HepG2 (cell line): ENCODE measurements around the gene MRPL18. TPM values are rescaled to one million over a fixed set of nuclear protein-coding genes. Genes with fewer than 3 reads are reported as not detected.

ENCODE experiments used
- AGO1 ChIP-seq: fragments of 200-400 bp; formaldehyde crosslinking; IDR thresholded peaks from 2 replicates; pipeline ENCODE4 v1.6.1; 2017; ENCODE audit warnings: mild to moderate bottlenecking, low read depth, low read length, moderate library complexity; ENCODE audit not compliant: poor library complexity, severe bottlenecking
- HIVEP1 ChIP-seq: sonication (generic); formaldehyde crosslinking; IDR thresholded peaks from 2 replicates; pipeline ENCODE4 v1.4.0; 2020; ENCODE audit warnings: mild to moderate bottlenecking, missing genetic modification reagents
- IRF2 ChIP-seq: IDR thresholded peaks from 2 replicates; pipeline ENCODE4 v1.6.1; 2018; ENCODE audit warnings: missing genetic modification reagents, missing compliant biosample characterization
- RCOR2 ChIP-seq: IDR thresholded peaks from 2 replicates; pipeline ENCODE4 v1.6.1; 2016; ENCODE audit warnings: missing biosample characterization, missing genetic modification reagents
- REL ChIP-seq: sonication (generic); formaldehyde crosslinking; conservative IDR thresholded peaks from 2 replicates; pipeline ENCODE4 v1.8.0; 2022; ENCODE audit warnings: mild to moderate bottlenecking, missing genetic modification reagents, moderate library complexity
- REPIN1 ChIP-seq: sonication (generic); formaldehyde crosslinking; IDR thresholded peaks from 2 replicates; pipeline ENCODE4 v1.8.0; 2022; ENCODE audit warnings: missing genetic modification reagents, low read depth, mild to moderate bottlenecking, borderline replicate concordance
- STAG1 ChIP-seq: sonication (generic); formaldehyde crosslinking; IDR thresholded peaks from 2 replicates; pipeline ENCODE4 v1.4.0; 2020; ENCODE audit warnings: missing genetic modification reagents
- TARDBP ChIP-seq: sonication (generic); formaldehyde crosslinking; IDR thresholded peaks from 2 replicates; pipeline ENCODE4 v1.8.0; 2022; ENCODE audit warnings: mild to moderate bottlenecking, missing genetic modification reagents
- ZFP36L2 ChIP-seq: sonication (generic); formaldehyde crosslinking; IDR thresholded peaks from 2 replicates; pipeline ENCODE4 v1.4.0; 2020; ENCODE audit warnings: missing genetic modification reagents
- ZNF317 ChIP-seq: sonication (generic); formaldehyde crosslinking; IDR thresholded peaks from 2 replicates; pipeline ENCODE4 v1.5.0; 2020; ENCODE audit warnings: mild to moderate bottlenecking, missing genetic modification reagents
- ZNF549 ChIP-seq: sonication (generic); formaldehyde crosslinking; IDR thresholded peaks from 2 replicates; pipeline ENCODE4 v1.5.0; 2020; ENCODE audit warnings: missing genetic modification reagents
- ZNF75D ChIP-seq: sonication (generic); formaldehyde crosslinking; IDR thresholded peaks from 2 replicates; pipeline ENCODE4 v1.8.1; 2023; ENCODE audit warnings: missing genetic modification reagents, mild to moderate bottlenecking, borderline replicate concordance
- ZSCAN25 ChIP-seq: sonication (generic); formaldehyde crosslinking; IDR thresholded peaks from 2 replicates; pipeline ENCODE4 v1.8.0; 2022; ENCODE audit warnings: mild to moderate bottlenecking, missing genetic modification reagents
- polyA plus RNA-seq, 8 experiments: library from polyadenylated mRNA; depleted of rRNA in 3 of 8; stranded (reverse) in 7 of 8; unstranded in 1 of 8; fragments of >200 nt; fragmentation: Illumina TruSeq in 4 of 8; extraction: Trizol in 4 of 8; gene quantifications; 2 replicates each; pipeline versions ENCODE4 v1.2.1 to v1.2.3, GENCODE V29; 2011 to 2016; ENCODE audit warnings: low read depth in 4 of 8, missing spikeins in 1 of 8, mixed read lengths in 1 of 8; ENCODE audit not compliant: insufficient read depth in 1 of 8
- total RNA-seq, 5 experiments: library from RNA; depleted of rRNA; stranded (reverse); fragments of >200 nt; fragmentation: Illumina TruSeq; extraction: Trizol; gene quantifications; 2 replicates each; pipeline ENCODE4 v1.2.3, GENCODE V29; 2016; ENCODE audit warnings: low read depth in 1 of 5
- TF ChIP-seq, protein P1 (sequence below): sonication (generic); formaldehyde crosslinking; IDR thresholded peaks from 2 replicates; pipeline ENCODE4 v1.5.0; 2020; ENCODE audit warnings: mild to moderate bottlenecking, missing genetic modification reagents
- TF ChIP-seq, protein P2 (sequence below): sonication (generic); formaldehyde crosslinking; IDR thresholded peaks from 2 replicates; pipeline ENCODE4 v1.8.1; 2023; ENCODE audit warnings: mild to moderate bottlenecking, moderate library complexity, missing genetic modification reagents
- TF ChIP-seq, protein P3 (sequence below), 2 experiments: sonication (generic) in 1 of 2; formaldehyde crosslinking in 1 of 2; IDR thresholded peaks; 2 replicates each; pipeline versions ENCODE4 v1.4.0 to v1.6.1; 2018 to 2020; ENCODE audit warnings: missing genetic modification reagents in 2 of 2, borderline replicate concordance in 1 of 2, low read depth in 1 of 2, mild to moderate bottlenecking in 1 of 2, missing biosample characterization in 1 of 2
- TF ChIP-seq, protein P4 (sequence below): sonication (generic); formaldehyde crosslinking; IDR thresholded peaks from 2 replicates; pipeline ENCODE4 v1.5.0; 2020; ENCODE audit warnings: missing genetic modification reagents

Gene MRPL18
- total and polyA plus RNA-seq, 2 of the 13 experiments (the other 11 are each of a cell fraction or from before 2014, with no cell fraction given), result 85.6 to 176 TPM

DNA sequence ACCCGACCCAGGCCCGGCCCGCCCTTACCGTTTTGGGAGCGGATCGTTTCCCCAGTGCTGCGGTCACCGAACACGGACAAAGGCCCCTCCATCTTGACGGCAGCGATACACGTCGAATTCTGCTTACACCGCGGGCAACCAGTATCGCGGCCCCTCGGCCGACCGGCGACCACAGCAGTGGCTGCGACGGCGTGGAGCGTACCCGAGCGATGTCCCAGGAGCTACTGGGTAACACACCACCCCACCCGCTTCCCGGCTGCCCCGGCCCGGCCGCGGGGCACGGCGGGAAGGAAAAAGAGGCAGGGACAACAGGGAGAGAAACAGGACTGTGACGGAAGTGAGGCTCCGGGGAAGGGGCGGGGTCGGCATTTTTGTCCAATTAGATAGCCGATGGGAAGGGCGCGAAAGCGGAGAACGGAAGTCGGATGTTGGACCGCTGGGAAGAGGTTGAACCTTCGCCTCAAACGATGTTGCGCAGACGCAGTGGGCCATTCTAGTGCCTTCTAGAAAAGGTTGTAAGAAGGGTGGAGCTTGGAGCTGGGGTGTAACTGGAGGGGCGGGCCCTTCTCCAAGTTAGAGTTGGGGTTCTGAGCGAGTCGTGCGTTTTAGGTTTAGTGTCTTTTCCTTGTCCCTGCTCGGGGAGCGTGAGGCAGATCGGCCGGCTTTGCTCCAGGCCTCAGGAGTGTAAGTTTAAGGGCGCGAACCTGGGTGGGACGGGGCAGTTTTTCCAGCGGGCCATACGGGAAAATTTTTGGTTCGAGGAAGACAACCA, 704 bp upstream of the MRPL18 start, which contains the start of gene TCP1 (continued):
- TF ChIP-seq, protein P1, sequence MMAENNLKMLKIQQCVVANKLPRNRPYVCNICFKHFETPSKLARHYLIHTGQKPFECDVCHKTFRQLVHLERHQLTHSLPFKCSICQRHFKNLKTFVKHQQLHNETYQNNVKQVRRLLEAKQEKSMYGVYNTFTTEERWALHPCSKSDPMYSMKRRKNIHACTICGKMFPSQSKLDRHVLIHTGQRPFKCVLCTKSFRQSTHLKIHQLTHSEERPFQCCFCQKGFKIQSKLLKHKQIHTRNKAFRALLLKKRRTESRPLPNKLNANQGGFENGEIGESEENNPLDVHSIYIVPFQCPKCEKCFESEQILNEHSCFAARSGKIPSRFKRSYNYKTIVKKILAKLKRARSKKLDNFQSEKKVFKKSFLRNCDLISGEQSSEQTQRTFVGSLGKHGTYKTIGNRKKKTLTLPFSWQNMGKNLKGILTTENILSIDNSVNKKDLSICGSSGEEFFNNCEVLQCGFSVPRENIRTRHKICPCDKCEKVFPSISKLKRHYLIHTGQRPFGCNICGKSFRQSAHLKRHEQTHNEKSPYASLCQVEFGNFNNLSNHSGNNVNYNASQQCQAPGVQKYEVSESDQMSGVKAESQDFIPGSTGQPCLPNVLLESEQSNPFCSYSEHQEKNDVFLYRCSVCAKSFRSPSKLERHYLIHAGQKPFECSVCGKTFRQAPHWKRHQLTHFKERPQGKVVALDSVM (CRISPR knock-in tag), result peak; percentile 48; the same call in 1 of the 2 replicates
- TF ChIP-seq ZNF317 (CRISPR knock-in tag), result peak; percentile 66
- TF ChIP-seq TARDBP (CRISPR knock-in tag), result peak; percentile 77; the same call in 1 of the 2 replicates
- TF ChIP-seq, protein P2, sequence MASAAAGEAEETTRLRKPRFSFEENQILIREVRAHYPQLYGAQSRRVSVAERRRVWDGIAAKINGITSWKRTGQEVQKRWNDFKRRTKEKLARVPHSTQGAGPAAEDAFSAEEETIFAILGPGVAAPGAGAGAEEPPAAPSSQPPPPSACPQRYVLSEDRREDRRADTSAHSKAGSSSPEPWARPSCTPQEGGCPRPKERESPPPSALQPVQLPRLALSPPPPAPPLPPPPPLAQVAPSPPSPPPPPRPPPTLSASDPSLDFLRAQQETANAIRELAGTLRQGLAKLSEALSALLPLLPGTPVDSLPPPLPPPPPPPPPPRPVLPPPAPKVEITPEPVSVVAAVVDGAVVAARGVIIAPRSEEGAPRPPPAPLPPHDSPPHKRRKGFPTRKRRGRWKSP (CRISPR knock-in tag), result peak; percentile 73; the same call in 1 of the 2 replicates
- TF ChIP-seq HIVEP1 (CRISPR knock-in tag), result peak; percentile 63
- TF ChIP-seq REL (CRISPR knock-in tag), result peak; percentile 95
- TF ChIP-seq ZSCAN25 (CRISPR knock-in tag), result no peak
- no peak for TF ChIP-seq ZNF549 (CRISPR knock-in tag)
- TF ChIP-seq AGO1, result no peak
- TF ChIP-seq ZFP36L2 (CRISPR knock-in tag), result no peak
- no peak for TF ChIP-seq RCOR2 (CRISPR knock-in tag)
- no peak; the same call in 1 of the 2 replicates for TF ChIP-seq REPIN1 (CRISPR knock-in tag)
- peak; percentile 87 for TF ChIP-seq IRF2 (CRISPR knock-in tag)
- 0 out of 2 replicates have a peak, but pooled peaks have one; percentile 88 for TF ChIP-seq ZNF75D (CRISPR knock-in tag)
- TF ChIP-seq, protein P3, sequence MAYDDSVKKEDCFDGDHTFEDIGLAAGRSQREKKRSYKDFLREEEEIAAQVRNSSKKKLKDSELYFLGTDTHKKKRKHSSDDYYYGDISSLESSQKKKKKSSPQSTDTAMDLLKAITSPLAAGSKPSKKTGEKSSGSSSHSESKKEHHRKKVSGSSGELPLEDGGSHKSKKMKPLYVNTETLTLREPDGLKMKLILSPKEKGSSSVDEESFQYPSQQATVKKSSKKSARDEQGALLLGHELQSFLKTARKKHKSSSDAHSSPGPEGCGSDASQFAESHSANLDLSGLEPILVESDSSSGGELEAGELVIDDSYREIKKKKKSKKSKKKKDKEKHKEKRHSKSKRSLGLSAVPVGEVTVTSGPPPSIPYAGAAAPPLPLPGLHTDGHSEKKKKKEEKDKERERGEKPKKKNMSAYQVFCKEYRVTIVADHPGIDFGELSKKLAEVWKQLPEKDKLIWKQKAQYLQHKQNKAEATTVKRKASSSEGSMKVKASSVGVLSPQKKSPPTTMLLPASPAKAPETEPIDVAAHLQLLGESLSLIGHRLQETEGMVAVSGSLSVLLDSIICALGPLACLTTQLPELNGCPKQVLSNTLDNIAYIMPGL (CRISPR knock-in tag; IDR thresholded peaks at IDR 0.05; ENCODE audit: borderline replicate concordance in 1 of 2, low read depth in 1 of 2), result peak; percentile 85 to 93; a peak in 3 of 4 replicates
- no peak for TF ChIP-seq STAG1 (CRISPR knock-in tag)
- TF ChIP-seq, protein P4, sequence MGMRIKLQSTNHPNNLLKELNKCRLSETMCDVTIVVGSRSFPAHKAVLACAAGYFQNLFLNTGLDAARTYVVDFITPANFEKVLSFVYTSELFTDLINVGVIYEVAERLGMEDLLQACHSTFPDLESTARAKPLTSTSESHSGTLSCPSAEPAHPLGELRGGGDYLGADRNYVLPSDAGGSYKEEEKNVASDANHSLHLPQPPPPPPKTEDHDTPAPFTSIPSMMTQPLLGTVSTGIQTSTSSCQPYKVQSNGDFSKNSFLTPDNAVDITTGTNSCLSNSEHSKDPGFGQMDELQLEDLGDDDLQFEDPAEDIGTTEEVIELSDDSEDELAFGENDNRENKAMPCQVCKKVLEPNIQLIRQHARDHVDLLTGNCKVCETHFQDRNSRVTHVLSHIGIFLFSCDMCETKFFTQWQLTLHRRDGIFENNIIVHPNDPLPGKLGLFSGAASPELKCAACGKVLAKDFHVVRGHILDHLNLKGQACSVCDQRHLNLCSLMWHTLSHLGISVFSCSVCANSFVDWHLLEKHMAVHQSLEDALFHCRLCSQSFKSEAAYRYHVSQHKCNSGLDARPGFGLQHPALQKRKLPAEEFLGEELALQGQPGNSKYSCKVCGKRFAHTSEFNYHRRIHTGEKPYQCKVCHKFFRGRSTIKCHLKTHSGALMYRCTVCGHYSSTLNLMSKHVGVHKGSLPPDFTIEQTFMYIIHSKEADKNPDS (CRISPR knock-in tag), result peak; percentile 77; the same call in 1 of the 2 replicates
